Kidney (tissue), 14 donors: Measurements from ENCODE around the gene EXPH5. TPM values are rescaled to one million over a fixed set of nuclear protein-coding genes. Genes with fewer than 3 reads are reported as not detected.

Experiments used
- DNase-seq, 5 donors: peaks; one replicate each; pipeline ENCODE4 v3.0.0-alpha.2; 2013 to 2020
- FAIRE-seq: peaks from 2 replicates; lab custom pipeline; 2012; peaks lifted over from hg19 to GRCh38; lab: Jason Lieb, UNC
- H3K27ac ChIP-seq, 2 donors: one replicate each; pipeline ENCODE4 v1.7.0; 2013; ENCODE audit warnings: low read depth in 2 of 2, low read length in 2 of 2, inconsistent platforms in 1 of 2
- H3K27me3 ChIP-seq: one replicate; pipeline ENCODE4 v1.7.1; 2013; ENCODE audit warnings: low read length, inconsistent platforms; ENCODE audit not compliant: control insufficient read depth, insufficient read depth
- H3K36me3 ChIP-seq, 3 donors: one replicate each; pipeline versions ENCODE4 v1.7.0 to v1.7.1; 2013; ENCODE audit warnings: low read length in 3 of 3, control low read depth in 1 of 3, inconsistent platforms in 1 of 3; ENCODE audit not compliant: insufficient read depth in 3 of 3, control insufficient read depth in 2 of 3
- H3K4me1 ChIP-seq, 3 donors: one replicate each; pipeline versions ENCODE4 v1.7.0 to v1.7.1; 2013; ENCODE audit warnings: low read length in 3 of 3, inconsistent platforms in 1 of 3, low read depth in 1 of 3; ENCODE audit not compliant: control insufficient read depth in 2 of 3, insufficient read depth in 2 of 3
- H3K4me3 ChIP-seq, 3 donors: one replicate each; pipeline versions ENCODE4 v1.7.0 to v1.8.1; 2013; ENCODE audit warnings: low read length in 3 of 3, control low read depth in 1 of 3, inconsistent platforms in 1 of 3
- H3K9ac ChIP-seq, 3 donors: one replicate each; pipeline versions ENCODE4 v1.7.0 to v1.7.1; 2013; ENCODE audit warnings: low read length in 3 of 3, control low read depth in 1 of 3, inconsistent platforms in 1 of 3
- H3K9me3 ChIP-seq, 3 donors: one replicate each; pipeline versions ENCODE4 v1.7.0 to v1.7.1; 2013; ENCODE audit warnings: low read length in 3 of 3, control low read depth in 1 of 3, inconsistent platforms in 1 of 3; ENCODE audit not compliant: control insufficient read depth in 2 of 3, insufficient read depth in 1 of 3
- intact Hi-C: fragments of 100-400 bp; cut with DNase I; formaldehyde crosslinking; loops from one replicate; pipeline ENCODE4 v1.11.1; 2022
- polyA plus RNA-seq: library from polyadenylated mRNA; stranded (reverse); fragments of 350-450 nt; fragmentation: Illumina TruSeq; extraction: RNeasy Lipid Tissue Mini Kit (QIAGEN cat#74804); gene quantifications from one replicate; pipeline ENCODE4 v1.2.3, GENCODE V29; 2014; ENCODE audit warnings: low read depth, low replicate concordance; ENCODE audit not compliant: insufficient read depth
- total RNA-seq: library from RNA; stranded (reverse); fragmentation: NEBNext Ultra II Directional; extraction: Animal tissue kit (Norgen Biotek cat#: 25700); gene quantifications from one replicate; pipeline ENCODE4 v1.2.1, GENCODE V29; 2021
- TF ChIP-seq, protein P1 (sequence below): IDR thresholded peaks from 3 replicates; pipeline ENCODE4 v1.5.1; 2012; ENCODE audit warnings: mild to moderate bottlenecking, moderate library complexity, borderline replicate concordance; ENCODE audit not compliant: insufficient read depth; ENCODE audit errors: extremely low read depth
- donor health status: control.
- donor health status: control.
- donor health status: control.
- donor health status: control.
- donor health status: control.
- donor health status: DM: yes; HTN: yes; CAD: no.
- donor health status: Normal renal cell carcinoma (clear cell type).

EXPH5 gene
- total and polyA plus RNA-seq, 2 donors from 2014 or later, result 2.2 to 9.5 TPM

DNA sequence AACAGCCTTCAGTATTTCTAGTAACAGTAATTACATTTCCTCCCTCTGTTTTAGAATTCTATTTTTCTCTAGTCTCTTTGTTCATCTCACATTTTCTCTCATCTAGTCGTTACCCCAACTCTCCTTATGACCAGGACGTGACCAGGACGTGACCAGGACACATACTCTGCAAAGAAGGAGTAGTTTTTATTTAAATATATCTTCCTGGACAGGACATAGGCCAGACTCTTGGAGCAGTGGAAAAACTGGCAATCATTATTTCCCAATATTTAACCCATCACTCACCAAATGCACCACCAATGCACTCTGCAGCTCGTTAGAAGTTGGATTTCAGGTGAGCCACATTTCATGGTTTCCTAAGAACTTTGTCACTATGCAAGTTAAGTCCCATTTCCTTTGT, 55.1 kb downstream of the EXPH5 start:
- Histone ChIP-seq H3K9ac (no peak overlapping the region), H3K9me3 (no peaks in the 10 kb centered on the region), H3K27ac (peak overlapping the region in 1 of 2 donors; percentile 65), H3K27me3 (no peaks in the 10 kb centered on the region), H3K36me3 (no peaks in the 10 kb centered on the region), H3K4me3 (peak overlapping the region in 1 of 3 donors; percentile 44), H3K4me1 (peaks cover 0 to 5% (median 4%) of the 10 kb centered on the region in 3 donors)
- TF ChIP-seq, protein P1, sequence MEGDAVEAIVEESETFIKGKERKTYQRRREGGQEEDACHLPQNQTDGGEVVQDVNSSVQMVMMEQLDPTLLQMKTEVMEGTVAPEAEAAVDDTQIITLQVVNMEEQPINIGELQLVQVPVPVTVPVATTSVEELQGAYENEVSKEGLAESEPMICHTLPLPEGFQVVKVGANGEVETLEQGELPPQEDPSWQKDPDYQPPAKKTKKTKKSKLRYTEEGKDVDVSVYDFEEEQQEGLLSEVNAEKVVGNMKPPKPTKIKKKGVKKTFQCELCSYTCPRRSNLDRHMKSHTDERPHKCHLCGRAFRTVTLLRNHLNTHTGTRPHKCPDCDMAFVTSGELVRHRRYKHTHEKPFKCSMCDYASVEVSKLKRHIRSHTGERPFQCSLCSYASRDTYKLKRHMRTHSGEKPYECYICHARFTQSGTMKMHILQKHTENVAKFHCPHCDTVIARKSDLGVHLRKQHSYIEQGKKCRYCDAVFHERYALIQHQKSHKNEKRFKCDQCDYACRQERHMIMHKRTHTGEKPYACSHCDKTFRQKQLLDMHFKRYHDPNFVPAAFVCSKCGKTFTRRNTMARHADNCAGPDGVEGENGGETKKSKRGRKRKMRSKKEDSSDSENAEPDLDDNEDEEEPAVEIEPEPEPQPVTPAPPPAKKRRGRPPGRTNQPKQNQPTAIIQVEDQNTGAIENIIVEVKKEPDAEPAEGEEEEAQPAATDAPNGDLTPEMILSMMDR, result no peak
- FAIRE-seq, result no peak
- intact Hi-C loops, result no loop called here
- DNase-seq, result no peak

DNA sequence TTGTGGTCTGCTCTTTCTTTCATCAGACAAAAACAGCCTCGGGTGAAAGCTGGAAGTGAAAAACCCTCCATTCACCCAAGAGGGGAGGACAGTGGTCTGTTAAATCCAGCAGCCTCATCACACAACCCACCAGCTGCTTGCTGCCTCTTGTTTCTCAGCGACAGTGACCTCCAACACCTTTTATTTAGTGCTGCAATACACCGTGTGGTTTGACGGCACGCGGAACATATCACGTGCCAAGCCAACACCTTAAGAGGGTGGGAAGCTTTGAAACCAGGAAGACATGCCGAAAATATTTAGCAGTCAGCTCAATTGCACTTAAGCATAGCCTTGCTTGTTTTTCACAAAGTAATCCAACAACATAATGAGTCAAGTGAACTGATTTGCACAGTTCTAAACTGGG, 55.5 kb downstream of the EXPH5 start:
- H3K9me3 ChIP-seq, result no peaks in the 10 kb centered on the region
- TF ChIP-seq, protein P1, result no peak
- H3K4me1 ChIP-seq, result peaks cover 0 to 5% (median 4%) of the 10 kb centered on the region in 3 donors
- peak overlapping the region in 2 of 3 donors; percentile 6 to 44 for H3K4me3 ChIP-seq
- H3K9ac ChIP-seq, result peak overlapping the region in 1 of 3 donors; percentile 55
- FAIRE-seq, result no peak
- peak overlapping the region in 1 of 2 donors; percentile 65 for H3K27ac ChIP-seq
- no peaks in the 10 kb centered on the region for H3K27me3 ChIP-seq
- DNase-seq, result peak in 4 of 5 donors; percentile 21 to 75 (median 62)
- H3K36me3 ChIP-seq, result no peaks in the 10 kb centered on the region
- intact Hi-C loops, result no loop called here

DNA sequence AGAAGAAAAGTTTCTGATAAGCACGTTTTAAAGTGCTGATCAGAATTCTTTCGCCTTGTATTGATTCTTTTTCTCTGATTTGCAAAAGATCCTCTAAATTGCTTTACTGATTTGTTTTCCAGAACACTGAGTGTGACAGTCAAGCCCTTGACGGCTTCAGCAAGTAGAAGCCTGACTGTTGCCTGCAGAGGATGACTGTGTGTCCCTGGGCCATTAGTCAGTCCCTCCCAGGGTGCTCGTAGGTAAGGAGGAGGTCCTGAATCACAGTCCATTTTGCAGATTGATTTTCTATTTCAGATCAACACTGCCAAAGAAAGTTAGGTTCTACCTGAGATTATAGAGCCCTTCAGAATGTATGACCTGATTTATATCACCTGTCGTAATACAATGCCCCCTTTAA, 56.8 kb downstream of the EXPH5 start:
- FAIRE-seq (no peak), DNase-seq (no peak)
- Histone ChIP-seq H3K4me3 (no peak overlapping the region), H3K9ac (no peak overlapping the region), H3K36me3 (no peaks in the 10 kb centered on the region), H3K4me1 (peaks cover 0 to 5% (median 4%) of the 10 kb centered on the region in 3 donors), H3K27me3 (no peaks in the 10 kb centered on the region), H3K9me3 (no peaks in the 10 kb centered on the region), H3K27ac (no peak overlapping the region)
- intact Hi-C loops, result no loop called here
- TF ChIP-seq, protein P1, result no peak
